K562 (cell line): Measurements from ENCODE around the gene DBT. TPM values are rescaled to one million over a fixed set of nuclear protein-coding genes. Genes with fewer than 3 reads are reported as not detected.

Experiments used
- ATAC-seq: fragments of 200-7000 bp; cut with Tn5 transposase; 3 replicates; pipeline ENCODE4 v1.9.1; 2020; ENCODE audit warnings: moderate library complexity
- BruUV-seq: library from RNA; stranded (reverse); fragments of 400-500 nt; replicated peaks from 2 replicates; lab custom pipeline; 2021; lab: Mats Ljungman, UMichigan
- CTCF ChIA-PET: fragments of 300-600 bp; formaldehyde crosslinking; extraction: SDS; loops from one replicate; lab custom pipeline; 2021; ENCODE audit warnings: low intra/inter-chr PET ratio; lab: Yijun Ruan, JAX
- POLR2A ChIA-PET: fragments of 300-600, 350-650 bp; sonication (Branson Sonifier 250); formaldehyde crosslinking; extraction: SDS; loops from one replicate; lab custom pipeline; 2021; ENCODE audit warnings: antibody characterized with exemption, inconsistent platforms; lab: Yijun Ruan, JAX
- DNase-seq, 4 experiments: peaks; one replicate each; pipeline versions ENCODE4 v3.0.0 to v3.0.0-alpha.2; 2011 to 2018; ENCODE audit warnings: low spot score in 3 of 4, mixed read lengths in 3 of 4; ENCODE audit errors: extremely low read depth in 1 of 4
- FAIRE-seq: peaks from 2 replicates; lab custom pipeline; 2011; peaks lifted over from hg19 to GRCh38; lab: Jason Lieb, UNC
- H2AFZ ChIP-seq: 2 replicates; pipeline ENCODE4 v1.6.0; 2011; ENCODE audit warnings: low read depth, low read length, control low read depth, inconsistent platforms
- H3K27ac ChIP-seq: fragments of 200-600 bp; 3 replicates; pipeline ENCODE4 v1.8.0; 2011; ENCODE audit warnings: low read depth, mild to moderate bottlenecking, control low read depth, inconsistent platforms, low read length, moderate library complexity, mixed read lengths; ENCODE audit errors: extremely low read depth
- H3K27me3 ChIP-seq, 2 experiments: fragments of 300-600 bp in 1 of 2; 2 replicates in 1 of 2; 3 replicates in 1 of 2; pipeline versions ENCODE4 v1.6.0 to v1.8.0; 2011; ENCODE audit warnings: inconsistent platforms in 2 of 2, low read length in 2 of 2, mild to moderate bottlenecking in 1 of 2, mixed read lengths in 1 of 2, moderate library complexity in 1 of 2; ENCODE audit not compliant: control insufficient read depth in 2 of 2, insufficient read depth in 2 of 2
- H3K36me3 ChIP-seq: fragments of 300-600 bp; 3 replicates; pipeline ENCODE4 v1.8.0; 2011; ENCODE audit warnings: mild to moderate bottlenecking, low read length, inconsistent platforms; ENCODE audit not compliant: control insufficient read depth, insufficient read depth
- H3K4me1 ChIP-seq, 2 experiments: fragments of 200-600 bp in 1 of 2; replicated peaks in 1 of 2; 2 replicates in 1 of 2; 3 replicates in 1 of 2; pipeline versions ENCODE4 v1.5.1 to v1.8.0; 2011; ENCODE audit warnings: inconsistent platforms in 2 of 2, low read length in 2 of 2, mild to moderate bottlenecking in 1 of 2, mixed read lengths in 1 of 2, moderate library complexity in 1 of 2; ENCODE audit not compliant: control insufficient read depth in 2 of 2, insufficient read depth in 2 of 2
- H3K4me2 ChIP-seq: 2 replicates; pipeline ENCODE4 v1.6.1; 2011; ENCODE audit warnings: low read length, control low read depth, inconsistent platforms, mixed read lengths; ENCODE audit not compliant: insufficient read depth
- H3K4me3 ChIP-seq: fragments of 200-600 bp; sonication (generic), shearing (Covaris generic); 2 replicates; pipeline ENCODE4 v1.5.1; 2016; ENCODE audit warnings: control low read depth, inconsistent platforms
- H3K79me2 ChIP-seq: fragments of 200-600 bp; 3 replicates; pipeline ENCODE4 v1.8.0; 2011; ENCODE audit warnings: low read length, inconsistent platforms; ENCODE audit not compliant: control insufficient read depth, insufficient read depth
- H3K9ac ChIP-seq, 2 experiments: 2 replicates each; pipeline versions ENCODE4 v1.6.0 to v1.6.1; 2011; ENCODE audit warnings: low read depth in 2 of 2, low read length in 2 of 2, control low read depth in 1 of 2, inconsistent platforms in 1 of 2, mild to moderate bottlenecking in 1 of 2, mixed read lengths in 1 of 2; ENCODE audit not compliant: insufficient read depth in 1 of 2
- H3K9me1 ChIP-seq: one replicate; pipeline ENCODE4 v1.6.0; 2011; ENCODE audit warnings: inconsistent platforms, mild to moderate bottlenecking, low read length, moderate library complexity; ENCODE audit not compliant: control insufficient read depth, insufficient read depth
- H3K9me3 ChIP-seq: replicated peaks from 2 replicates; pipeline ENCODE4 v1.5.1; 2011; ENCODE audit warnings: low read depth, low read length, inconsistent platforms; ENCODE audit not compliant: control insufficient read depth, insufficient read depth
- H4K20me1 ChIP-seq: replicated peaks from 2 replicates; pipeline ENCODE4 v1.6.1; 2011; ENCODE audit warnings: low read length, inconsistent platforms, mixed read lengths; ENCODE audit not compliant: control insufficient read depth, insufficient read depth
- ESRRB ChIP-seq: fragments of 250-450 bp; sonication (Bioruptor Pico); IDR thresholded peaks from 2 replicates; pipeline ENCODE4 v1.5.0; 2020; ENCODE audit warnings: mild to moderate bottlenecking, moderate library complexity, borderline replicate concordance
- MEIS2 ChIP-seq: fragments of 450-650 bp; IDR thresholded peaks from 2 replicates; pipeline ENCODE4 v1.6.1; 2014; ENCODE audit warnings: mild to moderate bottlenecking; ENCODE audit not compliant: partially characterized antibody
- NELFE ChIP-seq: IDR thresholded peaks from 2 replicates; pipeline ENCODE4 v1.6.1; 2011; ENCODE audit warnings: mild to moderate bottlenecking; ENCODE audit not compliant: insufficient read depth, insufficient read length
- NFIC ChIP-seq: fragments of 450-650 bp; IDR thresholded peaks from 2 replicates; pipeline ENCODE4 v1.6.1; 2017; ENCODE audit warnings: mild to moderate bottlenecking, inconsistent platforms
- POLR2H ChIP-seq: IDR thresholded peaks from 2 replicates; pipeline ENCODE4 v1.6.1; 2016; ENCODE audit warnings: missing genetic modification characterization, low read depth, mild to moderate bottlenecking, control low read depth, missing compliant biosample characterization, moderate library complexity
- ZNF12 ChIP-seq: sonication (generic); formaldehyde crosslinking; IDR thresholded peaks from 2 replicates; pipeline ENCODE4 v1.4.0; 2020; ENCODE audit warnings: mild to moderate bottlenecking, missing genetic modification reagents
- WGBS: fragments of 100-300 bp; shearing (Covaris generic); methylation state at CpG from one replicate; pipeline ENCODE4 v1.1.6; 2016; ENCODE audit warnings: low coverage, mixed read lengths; ENCODE audit not compliant: insufficient coverage; ENCODE audit errors: missing lambda C conversion rate; 5-methylcytosine and 5-hydroxymethylcytosine counted together
- in situ Hi-C: fragments of 300-500 bp; cut with MboI; formaldehyde crosslinking; loops from 4 replicates; pipeline ENCODE4 v1.15.0; 2018; ENCODE audit warnings: inconsistent platforms, mixed read lengths
- intact Hi-C: fragments of 100-400 bp; cut with micrococcal nuclease; formaldehyde crosslinking; loops from 2 replicates; pipeline ENCODE4 v1.14.2; 2022
- polyA plus RNA-seq, 8 experiments: library from polyadenylated mRNA; depleted of rRNA in 4 of 8; stranded (reverse) in 5 of 8; unstranded in 3 of 8; fragments of >200 nt; fragmentation: Nextera tagmentation in 2 of 8; fragmentation: Illumina TruSeq in 1 of 8; extraction: Ambion mirVana in 2 of 8; extraction: Trizol in 1 of 8; gene quantifications; 2 replicates each; pipeline versions ENCODE4 v1.2.1 to v1.2.3, GENCODE V29; 2011 to 2014; ENCODE audit warnings: inconsistent platforms in 1 of 8, missing spikeins in 1 of 8
- total RNA-seq, 7 experiments: library from RNA; depleted of rRNA in 6 of 7; stranded (reverse); fragments of >200 nt in 6 of 7; fragmentation: Illumina TruSeq in 2 of 7; extraction: Trizol in 2 of 7; gene quantifications; 2 replicates each; pipeline versions ENCODE4 v1.2.1 to v1.2.3, GENCODE V29; 2011 to 2021; ENCODE audit warnings: low replicate concordance in 1 of 7
- TF ChIP-seq, protein P1 (sequence below), 2 experiments: IDR thresholded peaks in 1 of 2; conservative IDR thresholded peaks in 1 of 2; 2 replicates each; pipeline ENCODE4 v1.6.1; 2016; ENCODE audit warnings: low read depth in 2 of 2, mild to moderate bottlenecking in 1 of 2, missing compliant biosample characterization in 1 of 2, missing genetic modification characterization in 1 of 2, moderate library complexity in 1 of 2
- TF ChIP-seq, protein P2 (sequence below): sonication (generic); formaldehyde crosslinking; IDR thresholded peaks from 2 replicates; pipeline ENCODE4 v1.8.1; 2022; ENCODE audit warnings: missing genetic modification reagents

Gene DBT
- total and polyA plus RNA-seq, 9 of the 15 experiments (the other 6 are each of a cell fraction or from before 2014, with no cell fraction given), result 2.7 to 13.5 (median 7.3) TPM

DNA sequence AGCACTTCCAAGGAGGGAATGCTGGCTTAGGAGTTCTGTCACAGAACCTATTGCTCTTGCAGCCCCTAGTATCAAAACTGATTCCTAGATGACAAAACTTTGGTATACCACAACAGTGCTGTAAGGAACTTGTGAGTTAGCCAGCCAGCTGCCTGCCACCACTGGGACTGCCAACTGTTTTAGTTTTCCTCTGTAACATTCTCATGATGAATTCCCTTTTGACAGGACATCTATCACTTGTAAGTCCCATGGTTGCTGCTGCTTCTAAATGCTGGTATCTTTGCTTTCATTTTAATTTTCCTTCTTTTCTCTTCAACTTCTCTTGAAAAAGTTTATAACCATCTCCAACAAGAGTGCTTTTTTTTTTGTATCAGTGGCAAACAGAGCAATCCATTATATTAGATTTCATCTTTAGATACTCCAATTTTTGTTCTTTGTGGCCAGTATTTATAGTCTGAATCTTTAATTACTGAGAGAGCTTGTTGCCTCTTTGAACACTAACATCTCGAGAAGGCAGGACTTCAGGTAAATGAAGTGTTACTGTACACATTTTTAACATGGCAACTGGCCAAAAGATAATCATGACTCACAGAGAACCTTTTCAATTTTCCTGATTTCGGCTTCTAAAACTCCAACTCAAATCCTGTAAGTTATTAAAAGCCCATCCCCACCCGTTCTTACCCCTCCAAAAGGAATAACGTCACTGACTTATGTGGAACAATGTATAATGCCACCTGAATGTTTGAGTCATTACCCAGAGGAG, 19.8 kb downstream of the DBT start:
- ChIA-PET POLR2A (no interaction called here), CTCF (no interaction called here)
- WGBS, result 46% methylated on average over 4 of the region's 4 CpGs
- BruUV-seq, result no TSS peak
- Histone ChIP-seq H3K9me3 (no peaks in the 10 kb centered on the region), H3K27ac (no peak overlapping the region), H3K4me1 (no peaks in the 10 kb centered on the region), H3K9ac (no peak overlapping the region), H2AFZ (no peak overlapping the region)
- DNase-seq, result no peak
- no peak for ATAC-seq
- in situ Hi-C loops, result no loop called here
- FAIRE-seq, result no peak
- peak; percentile 41 for TF ChIP-seq MEIS2
- TF ChIP-seq NFIC, result peak; percentile 68
- TF ChIP-seq ESRRB (CRISPR knock-in tag), result no peak
- no peak for TF ChIP-seq ZNF12 (CRISPR knock-in tag)
- TF ChIP-seq NELFE, result no peak
- no peak for TF ChIP-seq POLR2H (tag)
- TF ChIP-seq, protein P1, sequence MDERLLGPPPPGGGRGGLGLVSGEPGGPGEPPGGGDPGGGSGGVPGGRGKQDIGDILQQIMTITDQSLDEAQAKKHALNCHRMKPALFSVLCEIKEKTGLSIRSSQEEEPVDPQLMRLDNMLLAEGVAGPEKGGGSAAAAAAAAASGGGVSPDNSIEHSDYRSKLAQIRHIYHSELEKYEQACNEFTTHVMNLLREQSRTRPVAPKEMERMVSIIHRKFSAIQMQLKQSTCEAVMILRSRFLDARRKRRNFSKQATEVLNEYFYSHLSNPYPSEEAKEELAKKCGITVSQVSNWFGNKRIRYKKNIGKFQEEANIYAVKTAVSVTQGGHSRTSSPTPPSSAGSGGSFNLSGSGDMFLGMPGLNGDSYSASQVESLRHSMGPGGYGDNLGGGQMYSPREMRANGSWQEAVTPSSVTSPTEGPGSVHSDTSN (CRISPR knock-in tag; IDR thresholded peaks at IDR 0.05; ENCODE audit: low read depth), result no peak
- TF ChIP-seq, protein P1 (tag; conservative IDR thresholded peaks at IDR 0.05; ENCODE audit: low read depth), result peak; percentile 72
- TF ChIP-seq, protein P2, sequence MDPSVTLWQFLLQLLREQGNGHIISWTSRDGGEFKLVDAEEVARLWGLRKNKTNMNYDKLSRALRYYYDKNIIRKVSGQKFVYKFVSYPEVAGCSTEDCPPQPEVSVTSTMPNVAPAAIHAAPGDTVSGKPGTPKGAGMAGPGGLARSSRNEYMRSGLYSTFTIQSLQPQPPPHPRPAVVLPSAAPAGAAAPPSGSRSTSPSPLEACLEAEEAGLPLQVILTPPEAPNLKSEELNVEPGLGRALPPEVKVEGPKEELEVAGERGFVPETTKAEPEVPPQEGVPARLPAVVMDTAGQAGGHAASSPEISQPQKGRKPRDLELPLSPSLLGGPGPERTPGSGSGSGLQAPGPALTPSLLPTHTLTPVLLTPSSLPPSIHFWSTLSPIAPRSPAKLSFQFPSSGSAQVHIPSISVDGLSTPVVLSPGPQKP (CRISPR knock-in tag), result no peak
- TF ChIP-seq, all 486 proteins: peak for 3
- H3K4me2 ChIP-seq, result no peak overlapping the region
- H3K9me1 ChIP-seq, result no peaks in the 10 kb centered on the region
- no peak overlapping the region for H3K4me3 ChIP-seq
- intact Hi-C loops, result no loop called here
- no peaks in the 10 kb centered on the region for H3K27me3 ChIP-seq
- H3K36me3 ChIP-seq, result peaks cover 60% of the 10 kb centered on the region
- no peaks in the 10 kb centered on the region for H4K20me1 ChIP-seq
- no peaks in the 10 kb centered on the region for H3K79me2 ChIP-seq
